Keratinocyte (primary cell): ENCODE results near the gene HOOK2. TPM values are rescaled to one million over a fixed set of nuclear protein-coding genes. Genes with fewer than 3 reads are reported as not detected.
A peak's percentile ranks its signal among the peaks of the same experiment; 100 is the strongest.

Experiments
- DNase-seq: peaks from one replicate; pipeline ENCODE4 v3.0.0-alpha.2; 2011; ENCODE audit warnings: low read depth, missing footprints, low spot score
- FAIRE-seq: peaks from 2 replicates; lab custom pipeline; 2011; peaks lifted over from hg19 to GRCh38; lab: Jason Lieb, UNC
- H2AFZ ChIP-seq: 2 replicates; pipeline ENCODE4 v1.6.0; 2012; ENCODE audit warnings: low read length, control low read depth, inconsistent platforms; ENCODE audit not compliant: control insufficient read depth
- H3K27ac ChIP-seq: 2 replicates; pipeline ENCODE4 v1.5.1; 2011; ENCODE audit warnings: low read length; ENCODE audit not compliant: control insufficient read depth, insufficient read depth
- H3K27me3 ChIP-seq: 3 replicates; pipeline ENCODE4 v1.6.0; 2011; ENCODE audit warnings: low read length; ENCODE audit not compliant: control insufficient read depth, insufficient read depth; ENCODE audit errors: extremely low read depth
- H3K36me3 ChIP-seq, 2 experiments: 2 replicates in 1 of 2; 3 replicates in 1 of 2; pipeline ENCODE4 v1.5.1; 2011; ENCODE audit warnings: low read length in 2 of 2, mild to moderate bottlenecking in 1 of 2; ENCODE audit not compliant: control insufficient read depth in 2 of 2, insufficient read depth in 2 of 2; ENCODE audit errors: extremely low read depth in 1 of 2
- H3K4me1 ChIP-seq: 3 replicates; pipeline ENCODE4 v1.5.1; 2011; ENCODE audit warnings: low read length; ENCODE audit not compliant: control insufficient read depth, insufficient read depth; ENCODE audit errors: extremely low read depth
- H3K4me2 ChIP-seq: 3 replicates; pipeline ENCODE4 v1.6.0; 2011; ENCODE audit warnings: low read depth, low read length; ENCODE audit not compliant: control insufficient read depth, insufficient read depth; ENCODE audit errors: extremely low read depth
- H3K4me3 ChIP-seq, 3 experiments: fragments of 200-600 bp in 1 of 3; sonication (generic) in 1 of 3; 2 replicates in 2 of 3; 3 replicates in 1 of 3; pipeline ENCODE4 v1.5.1; 2011 to 2016; ENCODE audit warnings: low read length in 3 of 3, mild to moderate bottlenecking in 3 of 3, control low read depth in 2 of 3, inconsistent platforms in 1 of 3, low read depth in 1 of 3, mixed read lengths in 1 of 3, mixed run types in 1 of 3, moderate library complexity in 1 of 3; ENCODE audit not compliant: control insufficient read depth in 2 of 3, insufficient read depth in 2 of 3; ENCODE audit errors: extremely low read depth in 1 of 3
- H3K79me2 ChIP-seq: 2 replicates; pipeline ENCODE4 v1.6.0; 2012; ENCODE audit warnings: low read length; ENCODE audit not compliant: control insufficient read depth, insufficient read depth
- H3K9ac ChIP-seq: 3 replicates; pipeline ENCODE4 v1.6.0; 2011; ENCODE audit warnings: low read length; ENCODE audit not compliant: control insufficient read depth, insufficient read depth; ENCODE audit errors: extremely low read depth
- H3K9me1 ChIP-seq: 3 replicates; pipeline ENCODE4 v1.6.0; 2011; ENCODE audit warnings: low read length; ENCODE audit not compliant: control insufficient read depth, insufficient read depth; ENCODE audit errors: extremely low read depth
- H3K9me3 ChIP-seq: 2 replicates; pipeline ENCODE4 v1.5.1; 2012; ENCODE audit warnings: low read depth, low read length; ENCODE audit not compliant: control insufficient read depth
- H4K20me1 ChIP-seq: 3 replicates; pipeline ENCODE4 v1.6.0; 2011; ENCODE audit warnings: low read length; ENCODE audit not compliant: control insufficient read depth, insufficient read depth; ENCODE audit errors: extremely low read depth
- EZH2 ChIP-seq: IDR thresholded peaks from one replicate; pipeline ENCODE4 v1.6.1; 2012; ENCODE audit warnings: inconsistent platforms, mild to moderate bottlenecking, low read length, moderate library complexity
- dilution Hi-C: fragments of 300-500 bp; cut with MboI; formaldehyde crosslinking; loops from one replicate; pipeline ENCODE4 v1.7.0; 2020; ENCODE audit warnings: low sequenced_read_pairs; ENCODE audit not compliant: extremely low pct_ligation_motif_present
- polyA plus RNA-seq, 5 experiments: library from polyadenylated mRNA; depleted of rRNA in 3 of 5; stranded (reverse) in 3 of 5; stranded (forward) in 1 of 5; unstranded in 1 of 5; fragments of >200 nt; gene quantifications; 1 replicate in 1 of 5; 2 replicates in 3 of 5; 3 replicates in 1 of 5; pipeline versions ENCODE4 v1.2.1 to v1.2.3, GENCODE V29; 2011 to 2012; ENCODE audit warnings: missing spikeins in 2 of 5, low read depth in 1 of 5, low replicate concordance in 1 of 5
- TF ChIP-seq, protein P1 (sequence below), 3 experiments: IDR thresholded peaks in 1 of 3; conservative IDR thresholded peaks in 1 of 3; optimal IDR thresholded peaks in 1 of 3; 2 replicates in 2 of 3; 3 replicates in 1 of 3; pipeline versions ENCODE3 to v1.5.1; 2011; ENCODE audit warnings: low read length in 3 of 3, mild to moderate bottlenecking in 3 of 3, moderate library complexity in 2 of 3, control low read depth in 1 of 3, inconsistent platforms in 1 of 3; ENCODE audit not compliant: insufficient read depth in 2 of 3; ENCODE audit errors: extremely low read depth in 1 of 3

The HOOK2 gene
- polyA plus RNA-seq, 1 donor (not counting 4 experiments of a cell fraction or from before 2014, with no cell fraction given) = 21.9 TPM

GRCh38 chr19:12802267-12803106, 27.1 kb upstream of the HOOK2 start:
- TF ChIP-seq EZH2 = no peak
- TF ChIP-seq, protein P1, sequence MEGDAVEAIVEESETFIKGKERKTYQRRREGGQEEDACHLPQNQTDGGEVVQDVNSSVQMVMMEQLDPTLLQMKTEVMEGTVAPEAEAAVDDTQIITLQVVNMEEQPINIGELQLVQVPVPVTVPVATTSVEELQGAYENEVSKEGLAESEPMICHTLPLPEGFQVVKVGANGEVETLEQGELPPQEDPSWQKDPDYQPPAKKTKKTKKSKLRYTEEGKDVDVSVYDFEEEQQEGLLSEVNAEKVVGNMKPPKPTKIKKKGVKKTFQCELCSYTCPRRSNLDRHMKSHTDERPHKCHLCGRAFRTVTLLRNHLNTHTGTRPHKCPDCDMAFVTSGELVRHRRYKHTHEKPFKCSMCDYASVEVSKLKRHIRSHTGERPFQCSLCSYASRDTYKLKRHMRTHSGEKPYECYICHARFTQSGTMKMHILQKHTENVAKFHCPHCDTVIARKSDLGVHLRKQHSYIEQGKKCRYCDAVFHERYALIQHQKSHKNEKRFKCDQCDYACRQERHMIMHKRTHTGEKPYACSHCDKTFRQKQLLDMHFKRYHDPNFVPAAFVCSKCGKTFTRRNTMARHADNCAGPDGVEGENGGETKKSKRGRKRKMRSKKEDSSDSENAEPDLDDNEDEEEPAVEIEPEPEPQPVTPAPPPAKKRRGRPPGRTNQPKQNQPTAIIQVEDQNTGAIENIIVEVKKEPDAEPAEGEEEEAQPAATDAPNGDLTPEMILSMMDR (optimal IDR thresholded peaks at IDR 0.05 in 1 of 3, IDR thresholded peaks at IDR 0.05 in 1 of 3, conservative IDR thresholded peaks at IDR 0.05 in 1 of 3; ENCODE audit: extremely low read depth in 1 of 3, insufficient read depth in 2 of 3, low read length in 3 of 3) = no peak
- H4K20me1 ChIP-seq = no peaks in the 10 kb centered on the region
- peak overlapping the region; percentile 89 for H3K9ac ChIP-seq
- H3K9me3 ChIP-seq = no peaks in the 10 kb centered on the region
- H3K9me1 ChIP-seq = no peaks in the 10 kb centered on the region
- H3K79me2 ChIP-seq = peaks cover 19% of the 10 kb centered on the region
- peak overlapping the region; percentile 94 for H3K4me2 ChIP-seq
- H2AFZ ChIP-seq = peak overlapping the region; percentile 93
- no peak for DNase-seq
- H3K4me3 ChIP-seq = peak overlapping the region; percentile 87 to 95 (median 92)
- H3K4me1 ChIP-seq = peaks cover 32% of the 10 kb centered on the region
- peaks cover 4 to 9% of the 10 kb centered on the region in 2 experiments for H3K36me3 ChIP-seq
- H3K27ac ChIP-seq = no peak overlapping the region
- FAIRE-seq = no peak
- no peaks in the 10 kb centered on the region for H3K27me3 ChIP-seq
- dilution Hi-C loops = no loop called here

GRCh38 chr19:12801466-12802266, 26.3 kb upstream of the HOOK2 start, which contains the start of the genes PRDX2 and THSD8:
PRDX2 (minus strand) TSS chr19:12801800; CDS start chr19:12801261, 539 bp downstream.
THSD8 (plus strand) TSS chr19:12802069; CDS start chr19:12802072, 3 bp downstream.
- no peak for DNase-seq
- no peak for FAIRE-seq
- H3K4me3 ChIP-seq = peak within 1 kb of the TSS; percentile 87 to 95 (median 92)
- no peaks in the 10 kb centered on the region for H4K20me1 ChIP-seq
- peak within 1 kb of the TSS; percentile 89 for H3K9ac ChIP-seq
- H3K4me1 ChIP-seq = peaks cover 24% of the 10 kb centered on the region
- no peaks in the 10 kb centered on the region for H3K9me3 ChIP-seq
- peak within 1 kb of the TSS; percentile 94 for H3K4me2 ChIP-seq
- no peaks in the 10 kb centered on the region for H3K9me1 ChIP-seq
- H3K36me3 ChIP-seq = peaks cover 4 to 9% of the 10 kb centered on the region in 2 experiments
- H3K79me2 ChIP-seq = peaks cover 14% of the 10 kb centered on the region
- peak within 1 kb of the TSS; percentile 93 for H2AFZ ChIP-seq
- peak within 1 kb of the TSS; percentile 52 for H3K27ac ChIP-seq
- dilution Hi-C loops = no loop called here
- no peaks in the 10 kb centered on the region for H3K27me3 ChIP-seq
- no peak for TF ChIP-seq EZH2
- TF ChIP-seq, protein P1 (optimal IDR thresholded peaks at IDR 0.05 in 1 of 3, IDR thresholded peaks at IDR 0.05 in 1 of 3, conservative IDR thresholded peaks at IDR 0.05 in 1 of 3; ENCODE audit: extremely low read depth in 1 of 3, insufficient read depth in 2 of 3, low read length in 3 of 3) = no peak
